ENCODE measurements around the gene ZC3HAV1. TPM values are rescaled to one million over a fixed set of nuclear protein-coding genes. Genes with fewer than 3 reads are reported as not detected.

The ZC3HAV1 gene
- total and polyA plus RNA-seq, 2 of the 13 experiments (the other 11 are each of a cell fraction or from before 2014, with no cell fraction given): 12.7 to 23.7 TPM

DNA sequence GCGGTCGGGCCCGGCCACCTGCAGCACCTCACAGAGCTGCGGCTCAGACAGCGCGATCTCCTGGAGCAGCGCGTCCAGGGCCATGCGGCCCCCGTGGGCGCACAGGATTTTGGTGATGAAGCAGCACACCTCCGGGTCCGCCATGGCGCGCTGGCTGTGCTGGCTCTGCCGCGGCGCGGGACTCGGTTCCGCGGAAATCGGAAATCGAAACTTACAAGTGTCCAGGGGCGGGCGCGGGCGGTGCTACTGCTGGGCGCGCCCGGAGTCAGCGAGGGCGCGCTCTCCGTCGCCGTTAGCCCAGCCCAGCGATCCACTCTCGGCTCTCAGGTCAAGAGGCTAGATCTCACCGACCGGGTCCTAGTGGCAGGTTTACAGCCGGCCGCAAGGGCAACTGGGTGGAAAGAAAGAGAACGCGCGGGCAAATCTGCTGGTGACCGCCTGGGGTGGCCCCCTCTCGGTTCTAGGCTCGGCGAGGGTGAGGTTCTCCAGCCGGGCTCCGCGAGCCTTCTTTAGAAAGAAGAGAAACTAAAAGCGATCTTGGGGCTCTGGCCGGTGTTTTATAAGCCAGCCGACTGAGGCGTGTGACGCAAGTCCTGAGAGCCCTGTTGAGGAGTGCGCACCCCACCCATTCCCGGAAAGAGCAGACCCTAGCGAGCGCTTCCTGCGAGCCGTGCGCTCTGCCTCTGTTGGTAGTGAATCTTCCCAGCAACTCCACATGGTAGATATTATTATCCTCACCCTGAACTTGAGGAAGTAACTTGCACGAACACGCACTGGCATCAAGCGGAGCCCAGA is at the start of gene ZC3HAV1 (continued):
- TF ChIP-seq, protein P1, sequence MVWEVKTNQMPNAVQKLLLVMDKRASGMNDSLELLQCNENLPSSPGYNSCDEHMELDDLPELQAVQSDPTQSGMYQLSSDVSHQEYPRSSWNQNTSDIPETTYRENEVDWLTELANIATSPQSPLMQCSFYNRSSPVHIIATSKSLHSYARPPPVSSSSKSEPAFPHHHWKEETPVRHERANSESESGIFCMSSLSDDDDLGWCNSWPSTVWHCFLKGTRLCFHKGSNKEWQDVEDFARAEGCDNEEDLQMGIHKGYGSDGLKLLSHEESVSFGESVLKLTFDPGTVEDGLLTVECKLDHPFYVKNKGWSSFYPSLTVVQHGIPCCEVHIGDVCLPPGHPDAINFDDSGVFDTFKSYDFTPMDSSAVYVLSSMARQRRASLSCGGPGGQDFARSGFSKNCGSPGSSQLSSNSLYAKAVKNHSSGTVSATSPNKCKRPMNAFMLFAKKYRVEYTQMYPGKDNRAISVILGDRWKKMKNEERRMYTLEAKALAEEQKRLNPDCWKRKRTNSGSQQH (CRISPR knock-in tag; IDR thresholded peaks at IDR 0.05; ENCODE audit: low read depth): no peak
- TF ChIP-seq, protein P2, sequence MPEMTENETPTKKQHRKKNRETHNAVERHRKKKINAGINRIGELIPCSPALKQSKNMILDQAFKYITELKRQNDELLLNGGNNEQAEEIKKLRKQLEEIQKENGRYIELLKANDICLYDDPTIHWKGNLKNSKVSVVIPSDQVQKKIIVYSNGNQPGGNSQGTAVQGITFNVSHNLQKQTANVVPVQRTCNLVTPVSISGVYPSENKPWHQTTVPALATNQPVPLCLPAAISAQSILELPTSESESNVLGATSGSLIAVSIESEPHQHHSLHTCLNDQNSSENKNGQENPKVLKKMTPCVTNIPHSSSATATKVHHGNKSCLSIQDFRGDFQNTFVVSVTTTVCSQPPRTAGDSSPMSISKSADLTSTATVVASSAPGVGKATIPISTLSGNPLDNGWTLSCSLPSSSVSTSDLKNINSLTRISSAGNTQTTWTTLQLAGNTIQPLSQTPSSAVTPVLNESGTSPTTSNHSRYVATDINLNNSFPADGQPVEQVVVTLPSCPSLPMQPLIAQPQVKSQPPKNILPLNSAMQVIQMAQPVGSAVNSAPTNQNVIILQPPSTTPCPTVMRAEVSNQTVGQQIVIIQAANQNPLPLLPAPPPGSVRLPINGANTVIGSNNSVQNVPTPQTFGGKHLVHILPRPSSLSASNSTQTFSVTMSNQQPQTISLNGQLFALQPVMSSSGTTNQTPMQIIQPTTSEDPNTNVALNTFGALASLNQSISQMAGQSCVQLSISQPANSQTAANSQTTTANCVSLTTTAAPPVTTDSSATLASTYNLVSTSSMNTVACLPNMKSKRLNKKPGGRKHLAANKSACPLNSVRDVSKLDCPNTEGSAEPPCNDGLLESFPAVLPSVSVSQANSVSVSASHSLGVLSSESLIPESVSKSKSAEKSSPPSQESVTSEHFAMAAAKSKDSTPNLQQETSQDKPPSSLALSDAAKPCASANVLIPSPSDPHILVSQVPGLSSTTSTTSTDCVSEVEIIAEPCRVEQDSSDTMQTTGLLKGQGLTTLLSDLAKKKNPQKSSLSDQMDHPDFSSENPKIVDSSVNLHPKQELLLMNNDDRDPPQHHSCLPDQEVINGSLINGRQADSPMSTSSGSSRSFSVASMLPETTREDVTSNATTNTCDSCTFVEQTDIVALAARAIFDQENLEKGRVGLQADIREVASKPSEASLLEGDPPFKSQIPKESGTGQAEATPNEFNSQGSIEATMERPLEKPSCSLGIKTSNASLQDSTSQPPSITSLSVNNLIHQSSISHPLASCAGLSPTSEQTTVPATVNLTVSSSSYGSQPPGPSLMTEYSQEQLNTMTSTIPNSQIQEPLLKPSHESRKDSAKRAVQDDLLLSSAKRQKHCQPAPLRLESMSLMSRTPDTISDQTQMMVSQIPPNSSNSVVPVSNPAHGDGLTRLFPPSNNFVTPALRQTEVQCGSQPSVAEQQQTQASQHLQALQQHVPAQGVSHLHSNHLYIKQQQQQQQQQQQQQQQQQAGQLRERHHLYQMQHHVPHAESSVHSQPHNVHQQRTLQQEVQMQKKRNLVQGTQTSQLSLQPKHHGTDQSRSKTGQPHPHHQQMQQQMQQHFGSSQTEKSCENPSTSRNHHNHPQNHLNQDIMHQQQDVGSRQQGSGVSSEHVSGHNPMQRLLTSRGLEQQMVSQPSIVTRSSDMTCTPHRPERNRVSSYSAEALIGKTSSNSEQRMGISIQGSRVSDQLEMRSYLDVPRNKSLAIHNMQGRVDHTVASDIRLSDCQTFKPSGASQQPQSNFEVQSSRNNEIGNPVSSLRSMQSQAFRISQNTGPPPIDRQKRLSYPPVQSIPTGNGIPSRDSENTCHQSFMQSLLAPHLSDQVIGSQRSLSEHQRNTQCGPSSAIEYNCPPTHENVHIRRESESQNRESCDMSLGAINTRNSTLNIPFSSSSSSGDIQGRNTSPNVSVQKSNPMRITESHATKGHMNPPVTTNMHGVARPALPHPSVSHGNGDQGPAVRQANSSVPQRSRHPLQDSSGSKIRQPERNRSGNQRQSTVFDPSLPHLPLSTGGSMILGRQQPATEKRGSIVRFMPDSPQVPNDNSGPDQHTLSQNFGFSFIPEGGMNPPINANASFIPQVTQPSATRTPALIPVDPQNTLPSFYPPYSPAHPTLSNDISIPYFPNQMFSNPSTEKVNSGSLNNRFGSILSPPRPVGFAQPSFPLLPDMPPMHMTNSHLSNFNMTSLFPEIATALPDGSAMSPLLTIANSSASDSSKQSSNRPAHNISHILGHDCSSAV (CRISPR knock-in tag; IDR thresholded peaks at IDR 0.05; ENCODE audit: borderline replicate concordance): peak; percentile 86; the same call in 1 of the 2 replicates
- no peak for TF ChIP-seq SOX5 (CRISPR knock-in tag; IDR thresholded peaks at IDR 0.05; ENCODE audit: borderline replicate concordance)
- TF ChIP-seq ZNF431 (CRISPR knock-in tag; IDR thresholded peaks at IDR 0.05; ENCODE audit: borderline replicate concordance, low read depth): 0 out of 2 replicates have a peak, but pooled peaks have one; percentile 20
- peak; percentile 30; the same call in 1 of the 2 replicates for TF ChIP-seq AKAP8 (CRISPR knock-in tag; IDR thresholded peaks at IDR 0.05)
- TF ChIP-seq, protein P3, sequence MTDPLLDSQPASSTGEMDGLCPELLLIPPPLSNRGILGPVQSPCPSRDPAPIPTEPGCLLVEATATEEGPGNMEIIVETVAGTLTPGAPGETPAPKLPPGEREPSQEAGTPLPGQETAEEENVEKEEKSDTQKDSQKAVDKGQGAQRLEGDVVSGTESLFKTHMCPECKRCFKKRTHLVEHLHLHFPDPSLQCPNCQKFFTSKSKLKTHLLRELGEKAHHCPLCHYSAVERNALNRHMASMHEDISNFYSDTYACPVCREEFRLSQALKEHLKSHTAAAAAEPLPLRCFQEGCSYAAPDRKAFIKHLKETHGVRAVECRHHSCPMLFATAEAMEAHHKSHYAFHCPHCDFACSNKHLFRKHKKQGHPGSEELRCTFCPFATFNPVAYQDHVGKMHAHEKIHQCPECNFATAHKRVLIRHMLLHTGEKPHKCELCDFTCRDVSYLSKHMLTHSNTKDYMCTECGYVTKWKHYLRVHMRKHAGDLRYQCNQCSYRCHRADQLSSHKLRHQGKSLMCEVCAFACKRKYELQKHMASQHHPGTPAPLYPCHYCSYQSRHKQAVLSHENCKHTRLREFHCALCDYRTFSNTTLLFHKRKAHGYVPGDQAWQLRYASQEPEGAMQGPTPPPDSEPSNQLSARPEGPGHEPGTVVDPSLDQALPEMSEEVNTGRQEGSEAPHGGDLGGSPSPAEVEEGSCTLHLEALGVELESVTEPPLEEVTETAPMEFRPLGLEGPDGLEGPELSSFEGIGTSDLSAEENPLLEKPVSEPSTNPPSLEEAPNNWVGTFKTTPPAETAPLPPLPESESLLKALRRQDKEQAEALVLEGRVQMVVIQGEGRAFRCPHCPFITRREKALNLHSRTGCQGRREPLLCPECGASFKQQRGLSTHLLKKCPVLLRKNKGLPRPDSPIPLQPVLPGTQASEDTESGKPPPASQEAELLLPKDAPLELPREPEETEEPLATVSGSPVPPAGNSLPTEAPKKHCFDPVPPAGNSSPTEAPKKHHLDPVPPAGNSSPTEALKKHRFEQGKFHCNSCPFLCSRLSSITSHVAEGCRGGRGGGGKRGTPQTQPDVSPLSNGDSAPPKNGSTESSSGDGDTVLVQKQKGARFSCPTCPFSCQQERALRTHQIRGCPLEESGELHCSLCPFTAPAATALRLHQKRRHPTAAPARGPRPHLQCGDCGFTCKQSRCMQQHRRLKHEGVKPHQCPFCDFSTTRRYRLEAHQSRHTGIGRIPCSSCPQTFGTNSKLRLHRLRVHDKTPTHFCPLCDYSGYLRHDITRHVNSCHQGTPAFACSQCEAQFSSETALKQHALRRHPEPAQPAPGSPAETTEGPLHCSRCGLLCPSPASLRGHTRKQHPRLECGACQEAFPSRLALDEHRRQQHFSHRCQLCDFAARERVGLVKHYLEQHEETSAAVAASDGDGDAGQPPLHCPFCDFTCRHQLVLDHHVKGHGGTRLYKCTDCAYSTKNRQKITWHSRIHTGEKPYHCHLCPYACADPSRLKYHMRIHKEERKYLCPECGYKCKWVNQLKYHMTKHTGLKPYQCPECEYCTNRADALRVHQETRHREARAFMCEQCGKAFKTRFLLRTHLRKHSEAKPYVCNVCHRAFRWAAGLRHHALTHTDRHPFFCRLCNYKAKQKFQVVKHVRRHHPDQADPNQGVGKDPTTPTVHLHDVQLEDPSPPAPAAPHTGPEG (CRISPR knock-in tag; IDR thresholded peaks at IDR 0.05): peak; percentile 98
- TF ChIP-seq REXO4 (CRISPR knock-in tag; IDR thresholded peaks at IDR 0.05; ENCODE audit: borderline replicate concordance): 0 out of 2 replicates have a peak, but pooled peaks have one; percentile 46
- TF ChIP-seq ZNF451 (CRISPR knock-in tag; IDR thresholded peaks at IDR 0.05): peak; percentile 11
- no peak for TF ChIP-seq TBP (CRISPR knock-in tag; IDR thresholded peaks at IDR 0.05)
- TF ChIP-seq, protein P4, sequence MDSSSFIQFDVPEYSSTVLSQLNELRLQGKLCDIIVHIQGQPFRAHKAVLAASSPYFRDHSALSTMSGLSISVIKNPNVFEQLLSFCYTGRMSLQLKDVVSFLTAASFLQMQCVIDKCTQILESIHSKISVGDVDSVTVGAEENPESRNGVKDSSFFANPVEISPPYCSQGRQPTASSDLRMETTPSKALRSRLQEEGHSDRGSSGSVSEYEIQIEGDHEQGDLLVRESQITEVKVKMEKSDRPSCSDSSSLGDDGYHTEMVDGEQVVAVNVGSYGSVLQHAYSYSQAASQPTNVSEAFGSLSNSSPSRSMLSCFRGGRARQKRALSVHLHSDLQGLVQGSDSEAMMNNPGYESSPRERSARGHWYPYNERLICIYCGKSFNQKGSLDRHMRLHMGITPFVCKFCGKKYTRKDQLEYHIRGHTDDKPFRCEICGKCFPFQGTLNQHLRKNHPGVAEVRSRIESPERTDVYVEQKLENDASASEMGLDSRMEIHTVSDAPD (CRISPR knock-in tag; IDR thresholded peaks at IDR 0.05): peak; percentile 69; the same call in 1 of the 2 replicates
